Kidney epithelial cell (primary cell): Measurements from ENCODE around the gene TAS1R3. TPM values are rescaled to one million over a fixed set of nuclear protein-coding genes. Genes with fewer than 3 reads are reported as not detected.

Experiments used
- DNase-seq: peaks from one replicate; pipeline ENCODE4 v3.0.0-alpha.2; 2010; ENCODE audit warnings: low read depth
- H3K27me3 ChIP-seq: 2 replicates; pipeline ENCODE4 v1.6.0; 2011; ENCODE audit warnings: low read length; ENCODE audit not compliant: control insufficient read depth, insufficient read depth
- H3K36me3 ChIP-seq: 2 replicates; pipeline ENCODE4 v1.5.1; 2011; ENCODE audit warnings: low read length; ENCODE audit not compliant: control insufficient read depth, insufficient read depth
- H3K4me3 ChIP-seq: 2 replicates; pipeline ENCODE4 v1.5.1; 2011; ENCODE audit warnings: low read depth, mild to moderate bottlenecking, control low read depth, low read length
- CTCF ChIP-seq: IDR thresholded peaks from 2 replicates; pipeline ENCODE4 v1.5.1; 2011; ENCODE audit warnings: mild to moderate bottlenecking, moderate library complexity, low read length, control low read depth, inconsistent platforms; ENCODE audit not compliant: insufficient read depth, poor library complexity, severe bottlenecking
- total RNA-seq: library from RNA; depleted of rRNA; stranded (reverse); fragments of >200 nt; gene quantifications from 2 replicates; pipeline ENCODE4 v1.2.3, GENCODE V29; 2015

TAS1R3 gene
- total RNA-seq, 1 donor from 2014 or later = 0.08 TPM

- no peak for DNase-seq
- H3K27me3 ChIP-seq = no peaks in the 10 kb centered on the region
- H3K36me3 ChIP-seq = peaks cover 2% of the 10 kb centered on the region
- H3K4me3 ChIP-seq = no peak overlapping the region
- no peak for TF ChIP-seq CTCF
These were observed 7.2 kb downstream of the TAS1R3 start for GRCh38 chr1:1338278-1338677.

- TF ChIP-seq CTCF = no peak
- Histone ChIP-seq H3K4me3 (no peak overlapping the region), H3K36me3 (peaks cover 2% of the 10 kb centered on the region), H3K27me3 (no peaks in the 10 kb centered on the region)
- DNase-seq = no peak
These were observed 9.1 kb downstream of the TAS1R3 start for GRCh38 chr1:1340185-1340584.

- Histone ChIP-seq H3K36me3 (peaks cover 2% of the 10 kb centered on the region), H3K27me3 (no peaks in the 10 kb centered on the region), H3K4me3 (no peak overlapping the region)
- TF ChIP-seq CTCF = no peak
- no peak for DNase-seq
These were observed 9.9 kb downstream of the TAS1R3 start for GRCh38 chr1:1340791-1341548.

- no peak overlapping the region for H3K4me3 ChIP-seq
These were observed 10.5 kb downstream of the TAS1R3 start for GRCh38 chr1:1341549-1342021.

GRCh38 chr1:1342061-1342562 lies 11.0 kb downstream of the TAS1R3 start:
- peaks cover 2% of the 10 kb centered on the region for H3K36me3 ChIP-seq
- TF ChIP-seq CTCF = no peak
- no peaks in the 10 kb centered on the region for H3K27me3 ChIP-seq
- no peak overlapping the region for H3K4me3 ChIP-seq
- DNase-seq = no peak

More at GRCh38 chr1:1341549-1342021, 10.5 kb downstream of the TAS1R3 start:
- no peak for TF ChIP-seq CTCF
- H3K36me3 ChIP-seq = peaks cover 2% of the 10 kb centered on the region
- H3K27me3 ChIP-seq = no peaks in the 10 kb centered on the region
- DNase-seq = no peak
